ENCODE measurements around the gene TPI1. TPM values are rescaled to one million over a fixed set of nuclear protein-coding genes. Genes with fewer than 3 reads are reported as not detected.

The TPI1 gene
- polyA plus RNA-seq, 3 donors = 446 to 839 (median 764) TPM

GRCh38 chr12:6819106-6820030 is 48.0 kb upstream of the TPI1 start:
- TF ChIP-seq CTCF (IDR thresholded peaks at IDR 0.05) = no peak
- no peak overlapping the region for H3K4me3 Mint-ChIP-seq
- intact Hi-C loops (cut with micrococcal nuclease) = loop anchor here in 1 of 2 donors (5.0 kb wide), 1 partner anchor 202 kb away; no protein-coding TSS in a partner anchor
- peak in 1 of 3 donors; percentile 1 for DNase-seq
- no peak overlapping the region for H3K9ac ChIP-seq (ENCODE audit: insufficient read depth, low read length, poor library complexity, severe bottlenecking)
- peaks cover 55 to 63% of the 10 kb centered on the region in 2 donors for H3K36me3 Mint-ChIP-seq
- H2AFZ ChIP-seq (ENCODE audit: insufficient read depth, low read depth, low read length, poor library complexity, severe bottlenecking) = no peak overlapping the region
- peaks cover 0 to 6% of the 10 kb centered on the region in 2 donors for H3K27me3 ChIP-seq (ENCODE audit: control insufficient read depth in 2 of 2, insufficient read depth in 2 of 2, low read length in 2 of 2)
- H3K4me1 ChIP-seq (ENCODE audit: control insufficient read depth in 1 of 2, insufficient read depth in 2 of 2, low read length in 2 of 2) = peaks cover 20 to 38% of the 10 kb centered on the region in 2 donors
- no peak overlapping the region for H3K4me3 ChIP-seq (replicated peaks in 1 of 3; ENCODE audit: low read depth in 2 of 3, low read length in 3 of 3)
- peaks cover 50% of the 10 kb centered on the region for H4K20me1 ChIP-seq (ENCODE audit: insufficient read depth, low read length)
- no peak overlapping the region for H3K27ac ChIP-seq (ENCODE audit: low read depth in 1 of 2, low read length in 2 of 2)
- peaks cover 56 to 59% of the 10 kb centered on the region in 2 donors for H3K36me3 ChIP-seq (replicated peaks in 1 of 2; ENCODE audit: control insufficient read depth in 1 of 2, insufficient read depth in 2 of 2, low read length in 2 of 2)
- H3K4me1 Mint-ChIP-seq = peaks cover 34% of the 10 kb centered on the region
- H3K9me3 ChIP-seq (replicated peaks in 1 of 2; ENCODE audit: control insufficient read depth in 1 of 2, insufficient read depth in 1 of 2, low read length in 2 of 2) = no peaks in the 10 kb centered on the region
- peaks cover 5% of the 10 kb centered on the region for H3K79me2 ChIP-seq (ENCODE audit: insufficient read depth, low read length)
- H3K4me2 ChIP-seq (replicated peaks; ENCODE audit: extremely low read depth, low read length, poor library complexity, severe bottlenecking) = no peak overlapping the region
- peaks cover 0 to 2% (median 0%) of the 10 kb centered on the region in 7 donors for H3K9me3 Mint-ChIP-seq
- H3K27me3 Mint-ChIP-seq (ENCODE audit: low read depth in 3 of 3) = peaks cover 3 to 11% (median 9%) of the 10 kb centered on the region in 3 donors
- peak overlapping the region in 1 of 7 donors; percentile 9 for H3K27ac Mint-ChIP-seq
- 97% methylated on average over 9 of the region's 13 CpGs for WGBS (ENCODE audit: insufficient coverage)

GRCh38 chr12:6820166-6820565 is 47.2 kb upstream of the TPI1 start:
- WGBS (ENCODE audit: insufficient coverage) = 97% methylated on average over 4 of the region's 5 CpGs
- Histone ChIP-seq H2AFZ (ENCODE audit: insufficient read depth, low read depth, low read length, poor library complexity, severe bottlenecking) (no peak overlapping the region), H3K4me2 (replicated peaks; ENCODE audit: extremely low read depth, low read length, poor library complexity, severe bottlenecking) (no peak overlapping the region), H3K79me2 (ENCODE audit: insufficient read depth, low read length) (peaks cover 5% of the 10 kb centered on the region), H3K9me3 (replicated peaks in 1 of 2; ENCODE audit: control insufficient read depth in 1 of 2, insufficient read depth in 1 of 2, low read length in 2 of 2) (no peaks in the 10 kb centered on the region), H3K27me3 (ENCODE audit: control insufficient read depth in 2 of 2, insufficient read depth in 2 of 2, low read length in 2 of 2) (peaks cover 0 to 6% of the 10 kb centered on the region in 2 donors), H3K27ac (ENCODE audit: low read depth in 1 of 2, low read length in 2 of 2) (peak overlapping the region; percentile 50 to 63), H3K9ac (ENCODE audit: insufficient read depth, low read length, poor library complexity, severe bottlenecking) (no peak overlapping the region), H3K36me3 (replicated peaks in 1 of 2; ENCODE audit: control insufficient read depth in 1 of 2, insufficient read depth in 2 of 2, low read length in 2 of 2) (peaks cover 48 to 51% of the 10 kb centered on the region in 2 donors), H4K20me1 (ENCODE audit: insufficient read depth, low read length) (peaks cover 42% of the 10 kb centered on the region), H3K4me1 (ENCODE audit: control insufficient read depth in 1 of 2, insufficient read depth in 2 of 2, low read length in 2 of 2) (peaks cover 20 to 39% of the 10 kb centered on the region in 2 donors), H3K4me3 (replicated peaks in 1 of 3; ENCODE audit: low read depth in 2 of 3, low read length in 3 of 3) (no peak overlapping the region)
- Mint-ChIP-seq H3K4me3 (no peak overlapping the region), H3K9me3 (peaks cover 0 to 2% (median 0%) of the 10 kb centered on the region in 7 donors), H3K27me3 (ENCODE audit: low read depth in 3 of 3) (peaks cover 3 to 16% (median 14%) of the 10 kb centered on the region in 3 donors), H3K27ac (peak overlapping the region in 1 of 7 donors; percentile 78), H3K4me1 (peaks cover 36% of the 10 kb centered on the region), H3K36me3 (peaks cover 54 to 61% of the 10 kb centered on the region in 2 donors)
- no peak for DNase-seq
- no peak for TF ChIP-seq CTCF (IDR thresholded peaks at IDR 0.05)
- intact Hi-C loops (cut with micrococcal nuclease) = loop anchor here in 1 of 2 donors (5.0 kb wide), 1 partner anchor 203 kb away; no protein-coding TSS in a partner anchor

All from CD14-positive monocyte (primary cell).